GM10266 (cell line): Measurements from ENCODE around the gene NDC1.

Experiments used
- DNase-seq: peaks from one replicate; pipeline ENCODE4 v3.0.0; 2012; ENCODE audit errors: extremely low spot score
- TF ChIP-seq, protein P1 (sequence below): IDR thresholded peaks from 2 replicates; pipeline ENCODE4 v1.5.1; 2012; ENCODE audit warnings: mild to moderate bottlenecking, low read depth; ENCODE audit not compliant: control insufficient read depth, insufficient read depth; ENCODE audit errors: missing control alignments

Gene NDC1

DNA sequence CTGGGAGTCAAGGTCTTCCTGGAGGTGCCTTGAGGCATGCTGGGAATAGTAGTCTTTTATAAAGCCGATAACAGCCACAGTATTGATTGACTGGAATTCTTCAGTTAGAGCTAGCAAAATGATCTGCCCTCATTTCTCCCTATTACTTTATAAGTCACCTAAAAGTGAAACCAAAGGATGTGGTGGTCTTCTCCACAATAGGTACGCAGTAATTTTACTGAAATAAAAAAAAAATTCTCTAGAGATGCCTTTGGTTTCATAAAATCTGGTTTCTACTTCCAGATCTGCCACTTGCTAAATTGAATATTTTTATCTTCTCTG, 518 bp upstream of the NDC1 start:
- DNase-seq: no peak
- TF ChIP-seq, protein P1, sequence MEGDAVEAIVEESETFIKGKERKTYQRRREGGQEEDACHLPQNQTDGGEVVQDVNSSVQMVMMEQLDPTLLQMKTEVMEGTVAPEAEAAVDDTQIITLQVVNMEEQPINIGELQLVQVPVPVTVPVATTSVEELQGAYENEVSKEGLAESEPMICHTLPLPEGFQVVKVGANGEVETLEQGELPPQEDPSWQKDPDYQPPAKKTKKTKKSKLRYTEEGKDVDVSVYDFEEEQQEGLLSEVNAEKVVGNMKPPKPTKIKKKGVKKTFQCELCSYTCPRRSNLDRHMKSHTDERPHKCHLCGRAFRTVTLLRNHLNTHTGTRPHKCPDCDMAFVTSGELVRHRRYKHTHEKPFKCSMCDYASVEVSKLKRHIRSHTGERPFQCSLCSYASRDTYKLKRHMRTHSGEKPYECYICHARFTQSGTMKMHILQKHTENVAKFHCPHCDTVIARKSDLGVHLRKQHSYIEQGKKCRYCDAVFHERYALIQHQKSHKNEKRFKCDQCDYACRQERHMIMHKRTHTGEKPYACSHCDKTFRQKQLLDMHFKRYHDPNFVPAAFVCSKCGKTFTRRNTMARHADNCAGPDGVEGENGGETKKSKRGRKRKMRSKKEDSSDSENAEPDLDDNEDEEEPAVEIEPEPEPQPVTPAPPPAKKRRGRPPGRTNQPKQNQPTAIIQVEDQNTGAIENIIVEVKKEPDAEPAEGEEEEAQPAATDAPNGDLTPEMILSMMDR: no peak

DNA sequence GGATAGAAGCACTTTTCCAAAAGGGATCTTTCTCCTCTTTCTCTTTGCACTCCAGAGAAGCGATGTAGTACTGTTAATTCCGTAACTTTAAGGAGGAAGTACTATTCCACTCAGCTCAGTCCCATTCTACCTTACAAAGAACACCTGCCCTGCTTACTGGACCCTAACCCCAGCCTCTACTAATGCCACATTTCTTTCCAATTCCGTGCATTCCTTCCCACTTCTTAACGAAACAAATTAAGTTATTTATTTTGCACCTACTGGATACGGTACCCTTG, 511 bp downstream of the NDC1 start:
- TF ChIP-seq, protein P1: no peak
- DNase-seq: no peak

DNA sequence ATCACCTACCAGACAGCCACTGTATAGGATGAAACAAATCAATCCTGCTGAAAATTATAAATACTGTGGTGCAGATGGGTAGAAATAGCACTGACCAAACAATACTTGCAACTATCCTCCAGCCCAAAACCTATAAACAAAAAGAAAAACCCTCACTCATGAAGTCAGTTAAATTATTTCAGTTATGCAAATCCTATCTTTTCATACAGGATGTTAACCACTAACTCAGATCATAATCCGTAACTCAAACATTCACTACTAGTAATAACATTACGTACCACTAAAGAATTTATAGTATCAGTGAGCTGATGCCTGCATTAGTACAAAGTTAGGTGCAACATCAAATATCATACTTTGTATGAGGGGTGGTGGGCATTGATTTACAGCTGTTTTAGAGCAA, 2.6 kb downstream of the NDC1 start:
- DNase-seq: peak; percentile 38
- TF ChIP-seq, protein P1: no peak

DNA sequence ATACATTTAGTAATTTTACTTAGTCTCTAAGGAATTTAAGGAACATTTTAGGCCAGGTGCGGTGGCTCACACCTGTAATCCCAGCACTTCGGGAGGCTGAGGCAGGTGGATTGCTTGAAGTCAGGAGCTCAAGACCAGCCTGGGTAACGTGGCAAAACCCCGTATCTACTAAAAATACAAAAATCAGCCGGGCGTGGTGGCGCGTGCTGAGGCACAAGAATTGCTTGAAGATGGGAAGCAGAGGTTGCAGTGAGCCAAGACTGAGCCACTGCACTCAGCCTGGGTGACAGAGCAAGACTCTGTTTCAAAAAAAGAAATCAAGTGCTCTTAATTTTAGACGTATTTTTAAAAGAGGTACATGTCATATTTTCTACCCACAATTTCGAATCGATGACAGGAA, 3.3 kb downstream of the NDC1 start:
- TF ChIP-seq, protein P1: no peak
- no peak for DNase-seq

DNA sequence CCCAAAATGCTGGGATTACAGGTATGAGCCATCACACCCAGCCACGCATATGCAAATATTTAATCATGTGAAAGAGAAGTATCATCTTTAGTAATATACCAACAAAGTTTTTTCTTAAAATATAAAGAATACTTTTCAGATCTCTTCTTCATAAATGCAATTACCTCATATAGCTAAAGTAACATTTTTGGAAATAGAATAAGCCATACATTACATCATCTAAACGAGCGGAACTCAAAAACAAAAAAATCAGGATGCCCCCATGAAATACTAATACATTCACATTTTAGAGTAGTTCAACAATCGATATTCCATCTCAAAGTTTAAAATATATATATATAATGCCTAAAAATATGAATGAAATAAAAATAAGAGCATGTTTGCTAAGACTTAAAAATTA, 4.7 kb downstream of the NDC1 start:
- no peak for DNase-seq

DNA sequence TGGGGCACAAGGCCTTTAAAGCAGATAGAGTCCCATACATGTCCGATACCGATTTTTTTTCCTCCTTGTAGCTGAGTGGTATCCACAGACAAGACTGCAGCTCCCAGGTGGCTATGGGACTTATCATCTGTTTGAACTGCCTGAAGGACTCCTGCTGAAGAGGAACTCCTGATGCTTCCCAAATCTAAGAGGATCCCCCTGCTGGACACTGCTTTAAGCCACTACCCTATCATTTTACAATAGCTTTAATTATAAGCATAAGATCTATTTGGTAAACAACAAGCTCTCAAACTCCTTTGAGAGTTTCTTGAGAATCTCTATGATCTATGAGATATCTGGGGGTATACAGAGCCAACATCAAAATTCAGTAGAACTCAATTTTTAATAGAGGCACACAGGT, 11.7 kb downstream of the NDC1 start:
- no peak for DNase-seq
- TF ChIP-seq, protein P1: no peak

More for the DNA sequence above, 4.7 kb downstream of the NDC1 start:
- TF ChIP-seq, protein P1: no peak

DNA sequence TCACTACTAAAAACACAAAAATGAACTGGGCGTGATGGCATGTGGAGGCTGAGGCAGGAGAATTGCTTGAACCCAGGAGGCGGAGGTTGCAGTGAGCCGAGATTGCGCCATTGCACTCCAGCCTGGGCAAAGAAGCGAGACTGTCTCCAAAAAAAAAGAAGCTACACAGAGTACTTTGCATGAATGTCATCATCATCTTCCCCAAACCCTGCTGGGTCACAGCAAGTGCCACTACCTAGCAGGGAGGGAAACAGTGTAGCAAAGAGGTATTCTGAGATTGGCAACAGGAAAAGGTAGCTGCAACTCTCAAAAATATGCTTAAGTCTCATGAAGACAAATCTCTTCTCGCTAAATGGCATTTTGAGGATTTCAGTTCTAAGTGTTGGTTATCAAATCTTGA, 12.8 kb downstream of the NDC1 start:
- no peak for DNase-seq

More for the DNA sequence above, 12.8 kb downstream of the NDC1 start:
- TF ChIP-seq, protein P1: no peak
